IMR-90 (cell line): Measurements from ENCODE around the gene C13orf46.

ENCODE experiments used
- CEBPB ChIP-seq: IDR thresholded peaks from 2 replicates; pipeline ENCODE4 v1.6.1; 2012; ENCODE audit warnings: low read depth, low read length, improper control_type of control experiment
- ELK1 ChIP-seq: fragments of 150-350 bp; IDR thresholded peaks from 2 replicates; pipeline ENCODE4 v1.6.1; 2016; ENCODE audit warnings: low read depth, mild to moderate bottlenecking, low read length, moderate library complexity, borderline replicate concordance
- FOS ChIP-seq: fragments of 150-350 bp; IDR thresholded peaks from 2 replicates; pipeline ENCODE4 v1.6.1; 2016; ENCODE audit warnings: low read depth, low read length
- MXI1 ChIP-seq: IDR thresholded peaks from 2 replicates; pipeline ENCODE4 v1.6.1; 2012; ENCODE audit warnings: low read depth, mild to moderate bottlenecking, low read length, moderate library complexity, borderline replicate concordance
- NFE2L2 ChIP-seq: fragments of 150-350 bp; IDR thresholded peaks from 2 replicates; pipeline ENCODE4 v1.6.1; 2016; ENCODE audit warnings: low read depth, mild to moderate bottlenecking, low read length
- POLR2A ChIP-seq: IDR thresholded peaks from 2 replicates; pipeline ENCODE4 v1.6.1; 2012; ENCODE audit warnings: mild to moderate bottlenecking, low read depth, low read length
- RAD21 ChIP-seq: IDR thresholded peaks from 2 replicates; pipeline ENCODE4 v1.6.1; 2012; ENCODE audit warnings: low read length, improper control_type of control experiment
- RCOR1 ChIP-seq: IDR thresholded peaks from 2 replicates; pipeline ENCODE4 v1.6.1; 2012; ENCODE audit warnings: mild to moderate bottlenecking, low read length, improper control_type of control experiment; ENCODE audit not compliant: insufficient replicate concordance
- TF ChIP-seq, protein P1 (sequence below): conservative IDR thresholded peaks from 2 replicates; pipeline ENCODE4 v1.5.1; 2012; ENCODE audit warnings: mild to moderate bottlenecking, low read depth, low read length, improper control_type of control experiment
- TF ChIP-seq, protein P2 (sequence below): fragments of 150-350 bp; IDR thresholded peaks from 2 replicates; pipeline ENCODE4 v1.6.1; 2017; ENCODE audit warnings: mild to moderate bottlenecking, antibody characterized with exemption, low read length, low read depth

DNA sequence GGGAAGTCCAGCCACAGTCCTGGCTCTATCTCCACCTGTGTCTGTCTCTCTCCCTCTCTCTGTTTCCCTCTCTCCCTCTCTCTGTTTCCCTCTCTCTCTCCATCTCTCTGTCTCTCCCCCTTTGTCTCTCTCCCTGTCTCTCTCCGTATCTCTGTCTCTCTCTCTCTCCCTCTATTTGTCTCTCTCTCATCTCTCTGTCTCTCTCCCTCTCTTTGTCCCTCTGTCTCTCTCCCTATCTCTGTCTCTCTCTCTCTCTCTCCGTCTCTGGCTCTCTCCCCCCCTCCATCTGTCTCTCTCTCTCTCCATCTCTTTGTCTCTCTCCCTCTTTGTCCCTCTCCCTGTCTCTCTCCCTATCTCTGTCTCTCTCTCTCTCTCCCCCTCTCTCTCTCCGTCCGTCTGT, 39.5 kb upstream of the C13orf46 start:
- no peak for TF ChIP-seq RAD21
- no peak for TF ChIP-seq POLR2A
- no peak for TF ChIP-seq ELK1
- TF ChIP-seq, protein P1, sequence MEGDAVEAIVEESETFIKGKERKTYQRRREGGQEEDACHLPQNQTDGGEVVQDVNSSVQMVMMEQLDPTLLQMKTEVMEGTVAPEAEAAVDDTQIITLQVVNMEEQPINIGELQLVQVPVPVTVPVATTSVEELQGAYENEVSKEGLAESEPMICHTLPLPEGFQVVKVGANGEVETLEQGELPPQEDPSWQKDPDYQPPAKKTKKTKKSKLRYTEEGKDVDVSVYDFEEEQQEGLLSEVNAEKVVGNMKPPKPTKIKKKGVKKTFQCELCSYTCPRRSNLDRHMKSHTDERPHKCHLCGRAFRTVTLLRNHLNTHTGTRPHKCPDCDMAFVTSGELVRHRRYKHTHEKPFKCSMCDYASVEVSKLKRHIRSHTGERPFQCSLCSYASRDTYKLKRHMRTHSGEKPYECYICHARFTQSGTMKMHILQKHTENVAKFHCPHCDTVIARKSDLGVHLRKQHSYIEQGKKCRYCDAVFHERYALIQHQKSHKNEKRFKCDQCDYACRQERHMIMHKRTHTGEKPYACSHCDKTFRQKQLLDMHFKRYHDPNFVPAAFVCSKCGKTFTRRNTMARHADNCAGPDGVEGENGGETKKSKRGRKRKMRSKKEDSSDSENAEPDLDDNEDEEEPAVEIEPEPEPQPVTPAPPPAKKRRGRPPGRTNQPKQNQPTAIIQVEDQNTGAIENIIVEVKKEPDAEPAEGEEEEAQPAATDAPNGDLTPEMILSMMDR = no peak
- no peak for TF ChIP-seq FOS
- TF ChIP-seq RCOR1 = no peak
- no peak for TF ChIP-seq CEBPB
- TF ChIP-seq, protein P2, sequence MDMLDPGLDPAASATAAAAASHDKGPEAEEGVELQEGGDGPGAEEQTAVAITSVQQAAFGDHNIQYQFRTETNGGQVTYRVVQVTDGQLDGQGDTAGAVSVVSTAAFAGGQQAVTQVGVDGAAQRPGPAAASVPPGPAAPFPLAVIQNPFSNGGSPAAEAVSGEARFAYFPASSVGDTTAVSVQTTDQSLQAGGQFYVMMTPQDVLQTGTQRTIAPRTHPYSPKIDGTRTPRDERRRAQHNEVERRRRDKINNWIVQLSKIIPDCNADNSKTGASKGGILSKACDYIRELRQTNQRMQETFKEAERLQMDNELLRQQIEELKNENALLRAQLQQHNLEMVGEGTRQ = no peak
- TF ChIP-seq MXI1 = no peak
- TF ChIP-seq NFE2L2 = no peak
